ENCODE data around the gene TENM3.
"Not testable (repeated sequence)": the region's sequence is repeated elsewhere in the genome, so short reads cannot be mapped to it uniquely, and the experiment has no call there.

Gene TENM3

GRCh38 chr4:182228991-182229577 is 14.1 kb upstream of the TENM3 start:
- DNase-seq = no peak

- DNase-seq = no peak
These were observed 12.9 kb upstream of the TENM3 start for GRCh38 chr4:182230256-182230655.

GRCh38 chr4:182231080-182231479 is 12.1 kb upstream of the TENM3 start:
- no peak for DNase-seq

- DNase-seq = no peak
These were observed 11.7 kb upstream of the TENM3 start for GRCh38 chr4:182231496-182231895.

- no peak for DNase-seq
These were observed 9.7 kb upstream of the TENM3 start for GRCh38 chr4:182233310-182234090.

GRCh38 chr4:182235021-182235795 is 8.0 kb upstream of the TENM3 start:
- no peak for DNase-seq

- DNase-seq = no peak
These were observed 7.0 kb upstream of the TENM3 start for GRCh38 chr4:182236186-182236585.

GRCh38 chr4:182237010-182237409 is 6.2 kb upstream of the TENM3 start:
- not testable (repeated sequence) for DNase-seq

GRCh38 chr4:182238355-182238931 is 4.8 kb upstream of the TENM3 start:
- DNase-seq = no peak

GRCh38 chr4:182240161-182241130 is 2.8 kb upstream of the TENM3 start:
- no peak for DNase-seq

GRCh38 chr4:182242260-182242659 is 942 bp upstream of the TENM3 start:
- DNase-seq = not testable (repeated sequence)

- DNase-seq = no peak
These were observed 415 bp upstream of the TENM3 start for GRCh38 chr4:182242787-182243186.

GRCh38 chr4:182245041-182245440 is 1.8 kb downstream of the TENM3 start:
- no peak for DNase-seq

GRCh38 chr4:182245541-182246215 is 2.5 kb downstream of the TENM3 start:
- no peak for DNase-seq

GRCh38 chr4:182246401-182247205 is 3.4 kb downstream of the TENM3 start:
- DNase-seq = no peak

GRCh38 chr4:182248295-182248694 is 5.1 kb downstream of the TENM3 start:
- DNase-seq = no peak

- DNase-seq = no peak
These were observed 7.2 kb downstream of the TENM3 start for GRCh38 chr4:182250446-182250845.

GRCh38 chr4:182251116-182251515 is 7.9 kb downstream of the TENM3 start:
- DNase-seq = no peak

- no peak for DNase-seq
These were observed 9.0 kb downstream of the TENM3 start for GRCh38 chr4:182252220-182252619.

- no peak for DNase-seq
These were observed 11.0 kb downstream of the TENM3 start for GRCh38 chr4:182254026-182254780.

Measured in stimulated activated CD8-positive, alpha-beta memory T cell treated with anti-CD3 and anti-CD28 coated beads, Interleukin-4, amount 100 ng/mL, for 48 hours (primary cell).